K562 (cell line): ENCODE results near the gene SMARCC1. TPM values are rescaled to one million over a fixed set of nuclear protein-coding genes. Genes with fewer than 3 reads are reported as not detected.

Experiments used
- CSDE1 ChIP-seq, 2 experiments: fragments of 450-650 bp; IDR thresholded peaks; 2 replicates each; pipeline ENCODE4 v1.6.1; 2016; ENCODE audit warnings: mild to moderate bottlenecking in 1 of 2
- ESRRB ChIP-seq: fragments of 250-450 bp; sonication (Bioruptor Pico); IDR thresholded peaks from 2 replicates; pipeline ENCODE4 v1.5.0; 2020; ENCODE audit warnings: mild to moderate bottlenecking, moderate library complexity, borderline replicate concordance
- MNT ChIP-seq, 2 experiments: fragments of 450-650 bp; conservative IDR thresholded peaks; 2 replicates each; pipeline ENCODE4 v1.6.1; 2017; ENCODE audit warnings: mild to moderate bottlenecking in 2 of 2, moderate library complexity in 2 of 2
- SAFB2 ChIP-seq: fragments of 200-400 bp; formaldehyde crosslinking; IDR thresholded peaks from 2 replicates; pipeline ENCODE4 v1.6.1; 2018; ENCODE audit warnings: borderline replicate concordance, low read length, low read depth, moderate library complexity; ENCODE audit not compliant: severe bottlenecking
- SRSF1 ChIP-seq: fragments of 200-400 bp; formaldehyde crosslinking; IDR thresholded peaks from 2 replicates; pipeline ENCODE4 v1.6.1; 2017; ENCODE audit warnings: mild to moderate bottlenecking, low read depth, low read length, moderate library complexity
- TCF3 ChIP-seq: sonication (generic); formaldehyde crosslinking; IDR thresholded peaks from 2 replicates; pipeline ENCODE4 v1.4.0; 2020; ENCODE audit warnings: mild to moderate bottlenecking, missing genetic modification reagents
- U2AF2 ChIP-seq: fragments of 200-400 bp; formaldehyde crosslinking; optimal IDR thresholded peaks from 2 replicates; pipeline ENCODE3; 2017; ENCODE audit warnings: low read depth, mild to moderate bottlenecking, low read length
- ZKSCAN3 ChIP-seq: fragments of 250-450 bp; sonication (Bioruptor Pico); IDR thresholded peaks from 2 replicates; pipeline ENCODE4 v1.4.0; 2020
- ZMIZ1 ChIP-seq, 2 experiments: fragments of 150-350 bp in 1 of 2; IDR thresholded peaks; 2 replicates each; pipeline ENCODE4 v1.6.1; 2012 to 2016; ENCODE audit warnings: low read depth in 2 of 2, low read length in 2 of 2, mild to moderate bottlenecking in 1 of 2, moderate library complexity in 1 of 2
- polyA plus RNA-seq, 8 experiments: library from polyadenylated mRNA; depleted of rRNA in 4 of 8; stranded (reverse) in 5 of 8; unstranded in 3 of 8; fragments of >200 nt; fragmentation: Nextera tagmentation in 2 of 8; fragmentation: Illumina TruSeq in 1 of 8; extraction: Ambion mirVana in 2 of 8; extraction: Trizol in 1 of 8; gene quantifications; 2 replicates each; pipeline versions ENCODE4 v1.2.1 to v1.2.3, GENCODE V29; 2011 to 2014; ENCODE audit warnings: inconsistent platforms in 1 of 8, missing spikeins in 1 of 8
- total RNA-seq, 7 experiments: library from RNA; depleted of rRNA in 6 of 7; stranded (reverse); fragments of >200 nt in 6 of 7; fragmentation: Illumina TruSeq in 2 of 7; extraction: Trizol in 2 of 7; gene quantifications; 2 replicates each; pipeline versions ENCODE4 v1.2.1 to v1.2.3, GENCODE V29; 2011 to 2021; ENCODE audit warnings: low replicate concordance in 1 of 7
- TF ChIP-seq, protein P1 (sequence below), 2 experiments: fragments of 450-650 bp in 1 of 2; sonication (generic) in 1 of 2; formaldehyde crosslinking in 1 of 2; IDR thresholded peaks; 2 replicates each; pipeline versions ENCODE4 v1.7.1 to v1.9.0; 2016 to 2022; ENCODE audit warnings: inconsistent platforms in 1 of 2, mild to moderate bottlenecking in 1 of 2, missing genetic modification reagents in 1 of 2
- TF ChIP-seq, protein P2 (sequence below), 3 experiments: IDR thresholded peaks in 2 of 3; conservative IDR thresholded peaks in 1 of 3; 2 replicates each; pipeline ENCODE4 v1.5.1; 2011 to 2012; ENCODE audit warnings: low read length in 3 of 3, mild to moderate bottlenecking in 3 of 3, control low read depth in 2 of 3, improper control_type of control experiment in 1 of 3, inconsistent platforms in 1 of 3, low read depth in 1 of 3, mixed read lengths in 1 of 3, moderate library complexity in 1 of 3; ENCODE audit not compliant: insufficient read depth in 2 of 3

Gene SMARCC1
- total and polyA plus RNA-seq, 9 of the 15 experiments (the other 6 are each of a cell fraction or from before 2014, with no cell fraction given): 20.7 to 199 (median 66.0) TPM

DNA sequence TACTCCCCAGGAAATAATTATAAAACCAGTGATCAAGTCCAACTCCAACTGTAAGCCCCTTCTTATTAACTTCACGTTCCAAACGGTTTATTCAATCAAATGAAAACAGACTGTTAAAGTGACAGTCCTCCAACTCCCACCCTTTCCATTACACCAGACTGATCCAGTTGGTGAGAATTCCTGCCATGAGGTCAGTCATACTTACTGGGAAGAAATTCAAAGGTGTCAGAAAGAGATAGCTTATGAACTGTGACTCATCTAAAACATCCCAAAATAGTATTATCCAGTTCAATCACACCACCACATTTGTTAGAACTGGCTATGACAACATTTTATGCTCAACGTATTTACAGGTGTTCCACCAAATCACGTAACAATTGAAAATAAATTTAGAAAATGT lies 19.5 kb downstream of the SMARCC1 start (continued):
- TF ChIP-seq, protein P1, sequence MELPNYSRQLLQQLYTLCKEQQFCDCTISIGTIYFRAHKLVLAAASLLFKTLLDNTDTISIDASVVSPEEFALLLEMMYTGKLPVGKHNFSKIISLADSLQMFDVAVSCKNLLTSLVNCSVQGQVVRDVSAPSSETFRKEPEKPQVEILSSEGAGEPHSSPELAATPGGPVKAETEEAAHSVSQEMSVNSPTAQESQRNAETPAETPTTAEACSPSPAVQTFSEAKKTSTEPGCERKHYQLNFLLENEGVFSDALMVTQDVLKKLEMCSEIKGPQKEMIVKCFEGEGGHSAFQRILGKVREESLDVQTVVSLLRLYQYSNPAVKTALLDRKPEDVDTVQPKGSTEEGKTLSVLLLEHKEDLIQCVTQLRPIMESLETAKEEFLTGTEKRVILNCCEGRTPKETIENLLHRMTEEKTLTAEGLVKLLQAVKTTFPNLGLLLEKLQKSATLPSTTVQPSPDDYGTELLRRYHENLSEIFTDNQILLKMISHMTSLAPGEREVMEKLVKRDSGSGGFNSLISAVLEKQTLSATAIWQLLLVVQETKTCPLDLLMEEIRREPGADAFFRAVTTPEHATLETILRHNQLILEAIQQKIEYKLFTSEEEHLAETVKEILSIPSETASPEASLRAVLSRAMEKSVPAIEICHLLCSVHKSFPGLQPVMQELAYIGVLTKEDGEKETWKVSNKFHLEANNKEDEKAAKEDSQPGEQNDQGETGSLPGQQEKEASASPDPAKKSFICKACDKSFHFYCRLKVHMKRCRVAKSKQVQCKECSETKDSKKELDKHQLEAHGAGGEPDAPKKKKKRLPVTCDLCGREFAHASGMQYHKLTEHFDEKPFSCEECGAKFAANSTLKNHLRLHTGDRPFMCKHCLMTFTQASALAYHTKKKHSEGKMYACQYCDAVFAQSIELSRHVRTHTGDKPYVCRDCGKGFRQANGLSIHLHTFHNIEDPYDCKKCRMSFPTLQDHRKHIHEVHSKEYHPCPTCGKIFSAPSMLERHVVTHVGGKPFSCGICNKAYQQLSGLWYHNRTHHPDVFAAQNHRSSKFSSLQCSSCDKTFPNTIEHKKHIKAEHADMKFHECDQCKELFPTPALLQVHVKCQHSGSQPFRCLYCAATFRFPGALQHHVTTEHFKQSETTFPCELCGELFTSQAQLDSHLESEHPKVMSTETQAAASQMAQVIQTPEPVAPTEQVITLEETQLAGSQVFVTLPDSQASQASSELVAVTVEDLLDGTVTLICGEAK (IDR thresholded peaks at IDR 0.05): no peak
- TF ChIP-seq, protein P1 (CRISPR knock-in tag; IDR thresholded peaks at IDR 0.05): no peak
- no peak for TF ChIP-seq U2AF2
- TF ChIP-seq TCF3 (CRISPR knock-in tag): peak; percentile 94
- TF ChIP-seq, protein P2, sequence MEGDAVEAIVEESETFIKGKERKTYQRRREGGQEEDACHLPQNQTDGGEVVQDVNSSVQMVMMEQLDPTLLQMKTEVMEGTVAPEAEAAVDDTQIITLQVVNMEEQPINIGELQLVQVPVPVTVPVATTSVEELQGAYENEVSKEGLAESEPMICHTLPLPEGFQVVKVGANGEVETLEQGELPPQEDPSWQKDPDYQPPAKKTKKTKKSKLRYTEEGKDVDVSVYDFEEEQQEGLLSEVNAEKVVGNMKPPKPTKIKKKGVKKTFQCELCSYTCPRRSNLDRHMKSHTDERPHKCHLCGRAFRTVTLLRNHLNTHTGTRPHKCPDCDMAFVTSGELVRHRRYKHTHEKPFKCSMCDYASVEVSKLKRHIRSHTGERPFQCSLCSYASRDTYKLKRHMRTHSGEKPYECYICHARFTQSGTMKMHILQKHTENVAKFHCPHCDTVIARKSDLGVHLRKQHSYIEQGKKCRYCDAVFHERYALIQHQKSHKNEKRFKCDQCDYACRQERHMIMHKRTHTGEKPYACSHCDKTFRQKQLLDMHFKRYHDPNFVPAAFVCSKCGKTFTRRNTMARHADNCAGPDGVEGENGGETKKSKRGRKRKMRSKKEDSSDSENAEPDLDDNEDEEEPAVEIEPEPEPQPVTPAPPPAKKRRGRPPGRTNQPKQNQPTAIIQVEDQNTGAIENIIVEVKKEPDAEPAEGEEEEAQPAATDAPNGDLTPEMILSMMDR (IDR thresholded peaks at IDR 0.05 in 2 of 3, conservative IDR thresholded peaks at IDR 0.05 in 1 of 3; ENCODE audit: insufficient read depth in 2 of 3, low read depth in 1 of 3, low read length in 3 of 3): no peak
- no peak for TF ChIP-seq ESRRB (CRISPR knock-in tag)
- TF ChIP-seq SRSF1: no peak
- no peak for TF ChIP-seq CSDE1 (IDR thresholded peaks at IDR 0.05)
- TF ChIP-seq ZKSCAN3 (CRISPR knock-in tag): no peak
- peak; percentile 19 to 68; a peak in 2 of 4 replicates for TF ChIP-seq MNT (conservative IDR thresholded peaks at IDR 0.05)
- TF ChIP-seq ZMIZ1 (IDR thresholded peaks at IDR 0.05; ENCODE audit: low read depth in 2 of 2, low read length in 2 of 2): peak in 1 of 2 experiments; percentile 69; a peak in 1 of 4 replicates
- no peak for TF ChIP-seq SAFB2
